T-cell (primary cell): ENCODE data around the gene IWS1. TPM values are rescaled to one million over a fixed set of nuclear protein-coding genes. Genes with fewer than 3 reads are reported as not detected.
"Not testable (repeated sequence)": the region's sequence is repeated elsewhere in the genome, so short reads cannot be mapped to it uniquely, and the experiment has no call there.

Source experiments
- ATAC-seq, 4 experiments: fragments of 200-7000 bp in 3 of 4; fragments of 150-1000 bp in 1 of 4; cut with Tn5 transposase; replicated peaks in 1 of 4; 1 replicate in 3 of 4; 2 replicates in 1 of 4; pipeline ENCODE4 v1.10.0; 2021; ENCODE audit warnings: moderate library complexity in 3 of 4, mild to moderate bottlenecking in 2 of 4, moderate number of reproducible peaks in 1 of 4
- CTCF ChIA-PET, 2 donors: fragments of 300-600 bp; sonication (Branson Sonifier 250); formaldehyde crosslinking; loops; one replicate each; lab custom pipeline; 2022; ENCODE audit warnings: antibody characterized with exemption in 2 of 2; lab: Charles Lee
- POLR2A ChIA-PET, 2 donors: fragments of 300-600 bp; sonication (Branson Sonifier 250); formaldehyde crosslinking; loops; one replicate each; lab custom pipeline; 2022; ENCODE audit warnings: antibody characterized with exemption in 2 of 2; lab: Charles Lee
- DNase-seq, 35 experiments: peaks; one replicate each; pipeline versions ENCODE4 v3.0.0 to v3.0.0-alpha.2; 2013 to 2023
- H3K27ac ChIP-seq: one replicate; pipeline ENCODE4 v1.5.1; 2013; ENCODE audit warnings: low read length
- H3K27me3 ChIP-seq, 2 experiments: replicated peaks in 1 of 2; 1 replicate in 1 of 2; 2 replicates in 1 of 2; pipeline versions ENCODE4 v1.6.1 to v1.7.0; 2013; ENCODE audit warnings: low read length in 1 of 2, mixed read lengths in 1 of 2; ENCODE audit not compliant: control insufficient read depth in 2 of 2, insufficient read depth in 2 of 2; ENCODE audit errors: extremely low read depth in 1 of 2
- H3K36me3 ChIP-seq, 2 donors: 1 replicate in 1 of 2; 2 replicates in 1 of 2; pipeline versions ENCODE4 v1.6.1 to v1.7.0; 2013; ENCODE audit warnings: low read length in 1 of 2; ENCODE audit not compliant: control insufficient read depth in 2 of 2, insufficient read depth in 1 of 2; ENCODE audit errors: extremely low read depth in 1 of 2
- H3K4me1 ChIP-seq, 2 experiments: 1 replicate in 1 of 2; 2 replicates in 1 of 2; pipeline versions ENCODE4 v1.6.1 to v1.7.0; 2013; ENCODE audit warnings: low read length in 2 of 2, mixed read lengths in 1 of 2; ENCODE audit not compliant: insufficient read depth in 2 of 2, control insufficient read depth in 1 of 2; ENCODE audit errors: extremely low read depth in 1 of 2
- H3K4me3 ChIP-seq, 2 donors: 1 replicate in 1 of 2; 2 replicates in 1 of 2; pipeline versions ENCODE4 v1.5.1 to v1.7.0; 2013; ENCODE audit warnings: mild to moderate bottlenecking in 2 of 2, low read length in 1 of 2, moderate library complexity in 1 of 2; ENCODE audit not compliant: control insufficient read depth in 1 of 2; ENCODE audit errors: extremely low read depth in 1 of 2
- H3K9me3 ChIP-seq: 2 replicates; pipeline ENCODE4 v1.7.0; 2013
- H3K27ac Mint-ChIP-seq, 2 donors: one replicate each; pipeline ENCODE4 v1.8.0; 2020 to 2021; ENCODE audit warnings: mild to moderate bottlenecking in 2 of 2, mixed read lengths in 2 of 2
- H3K27me3 Mint-ChIP-seq, 2 donors: one replicate each; pipeline ENCODE4 v1.8.0; 2021 to 2022; ENCODE audit warnings: mixed read lengths in 2 of 2
- H3K36me3 Mint-ChIP-seq: one replicate; pipeline ENCODE4 v1.8.0; 2021; ENCODE audit warnings: mixed read lengths
- H3K4me1 Mint-ChIP-seq, 3 donors: one replicate each; pipeline ENCODE4 v1.8.0; 2020 to 2022; ENCODE audit warnings: mixed read lengths in 3 of 3, mild to moderate bottlenecking in 1 of 3
- H3K4me3 Mint-ChIP-seq, 3 donors: one replicate each; pipeline ENCODE4 v1.8.0; 2020 to 2022; ENCODE audit warnings: mild to moderate bottlenecking in 3 of 3, mixed read lengths in 3 of 3, moderate library complexity in 3 of 3
- H3K9me3 Mint-ChIP-seq, 3 donors: one replicate each; pipeline ENCODE4 v1.8.0; 2020 to 2022; ENCODE audit warnings: mixed read lengths in 3 of 3
- WGBS: methylation state at CpG from one replicate; pipeline ENCODE4 v1.1.5; 2013; ENCODE audit warnings: missing lambda C conversion rate; ENCODE audit not compliant: insufficient coverage; 5-methylcytosine and 5-hydroxymethylcytosine counted together
- total RNA-seq, 35 experiments: library from RNA in 6 of 35; stranded (reverse) in 6 of 35; fragments of 120-200 nt in 1 of 35; gene quantifications; one replicate each; pipeline versions ENCODE4 v1.2.1 to v1.2.4 and lab custom pipeline; 2013 to 2026

The IWS1 gene
- total RNA-seq, 5 donors from 2014 or later (not counting 1 experiment from before 2014, with no cell fraction given): 20.8 to 47.1 (median 42.6) TPM

GRCh38 chr2:127455566-127456493 lies 70.5 kb downstream of the IWS1 start:
- DNase-seq (peak in 3 of 35 experiments; percentile 6 to 20 (median 9)), ATAC-seq (peak in 3 of 4 experiments; percentile 58 to 66 (median 63))
- H3K4me3 Mint-ChIP-seq: no peak overlapping the region
- Histone ChIP-seq H3K27me3 (no peaks in the 10 kb centered on the region), H3K36me3 (peaks cover 0 to 11% of the 10 kb centered on the region in 2 donors), H3K4me1 (no peaks in the 10 kb centered on the region), H3K9me3 (no peaks in the 10 kb centered on the region), H3K27ac (no peak overlapping the region), H3K4me3 (no peak overlapping the region)
- peaks cover 0 to 7% (median 6%) of the 10 kb centered on the region in 3 donors for H3K4me1 Mint-ChIP-seq
- ChIA-PET CTCF (no interaction called here), POLR2A (no interaction called here)
- H3K36me3 Mint-ChIP-seq: peaks cover 29% of the 10 kb centered on the region
- H3K27me3 Mint-ChIP-seq: no peaks in the 10 kb centered on the region
- H3K27ac Mint-ChIP-seq: no peak overlapping the region
- H3K9me3 Mint-ChIP-seq: no peaks in the 10 kb centered on the region
- 78% methylated on average over 11 of the region's 13 CpGs for WGBS

DNA sequence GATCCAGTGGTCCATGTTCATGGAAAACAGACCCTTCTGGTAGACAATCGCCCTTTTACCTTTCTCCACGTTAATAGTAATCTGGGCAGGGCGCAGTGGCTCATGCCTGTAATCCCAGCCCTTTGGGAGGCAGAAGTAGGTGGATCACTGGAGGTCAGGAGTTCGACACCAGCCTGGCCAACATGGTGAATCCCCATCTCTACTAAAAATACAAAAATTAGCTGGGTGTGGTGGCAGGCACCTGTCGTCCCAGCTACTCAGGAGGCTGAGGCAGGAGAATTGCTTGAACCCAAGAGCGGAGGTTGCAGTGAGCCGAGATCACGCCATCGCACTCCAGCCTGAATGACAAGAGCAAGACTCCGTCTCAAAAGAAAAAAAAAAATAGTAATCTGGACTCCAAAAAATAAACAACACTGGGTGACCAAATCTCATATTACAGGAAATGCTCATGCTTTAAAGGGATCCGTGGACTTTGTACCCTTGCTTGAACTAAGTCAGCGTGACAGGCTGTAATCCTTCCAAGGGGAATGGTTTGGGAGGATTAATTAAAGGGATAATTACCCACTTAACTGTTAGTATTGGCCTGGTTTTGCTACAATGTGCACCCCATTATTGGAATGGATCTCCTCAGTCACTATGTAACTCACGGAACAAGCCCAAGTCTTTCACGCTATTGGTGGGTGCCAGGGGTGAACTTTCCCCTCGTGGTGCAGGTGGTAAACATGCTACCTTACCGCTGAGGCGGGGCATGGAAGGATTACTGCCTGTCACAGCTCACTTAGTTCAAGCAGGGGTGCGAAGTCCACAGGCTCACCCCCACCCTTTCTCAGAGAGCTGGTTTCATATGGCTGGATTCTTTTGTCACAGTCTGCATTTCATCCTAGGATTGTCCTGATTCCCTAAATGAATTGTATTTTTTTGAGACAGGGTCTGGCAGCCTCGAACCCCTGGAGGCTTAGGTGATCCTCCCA lies 71.4 kb downstream of the IWS1 start:
- DNase-seq: no peak
- peaks cover 35% of the 10 kb centered on the region for H3K36me3 Mint-ChIP-seq
- H3K27ac Mint-ChIP-seq: no peak overlapping the region
- peaks cover 0 to 7% (median 6%) of the 10 kb centered on the region in 3 donors for H3K4me1 Mint-ChIP-seq
- POLR2A ChIA-PET: no interaction called here
- H3K4me3 Mint-ChIP-seq: no peak overlapping the region
- no peaks in the 10 kb centered on the region for H3K27me3 Mint-ChIP-seq
- CTCF ChIA-PET: no interaction called here
- no peaks in the 10 kb centered on the region for H3K4me1 ChIP-seq
- no peak overlapping the region for H3K27ac ChIP-seq
- peaks cover 0 to 11% of the 10 kb centered on the region in 2 donors for H3K36me3 ChIP-seq
- no peaks in the 10 kb centered on the region for H3K9me3 ChIP-seq
- ATAC-seq: no peak
- H3K27me3 ChIP-seq: no peaks in the 10 kb centered on the region
- no peaks in the 10 kb centered on the region for H3K9me3 Mint-ChIP-seq
- WGBS: 92% methylated on average over 2 of the region's 19 CpGs
- H3K4me3 ChIP-seq: no peak overlapping the region

GRCh38 chr2:127453392-127454171 lies 72.7 kb downstream of the IWS1 start:
- H3K27ac Mint-ChIP-seq: no peak overlapping the region
- H3K36me3 Mint-ChIP-seq: peaks cover 38% of the 10 kb centered on the region

GRCh38 chr2:127453013-127453391 lies 73.3 kb downstream of the IWS1 start:
- no peak overlapping the region for H3K27ac Mint-ChIP-seq
- H3K4me3 Mint-ChIP-seq: no peak overlapping the region
- Histone ChIP-seq H3K4me3 (no peak overlapping the region), H3K36me3 (peaks cover 0 to 11% of the 10 kb centered on the region in 2 donors), H3K9me3 (no peaks in the 10 kb centered on the region), H3K27me3 (no peaks in the 10 kb centered on the region), H3K4me1 (no peaks in the 10 kb centered on the region), H3K27ac (no peak overlapping the region)
- peaks cover 38% of the 10 kb centered on the region for H3K36me3 Mint-ChIP-seq
- DNase-seq: no peak
- CTCF ChIA-PET: no interaction called here
- no peak for ATAC-seq
- peaks cover 0 to 7% (median 6%) of the 10 kb centered on the region in 3 donors for H3K4me1 Mint-ChIP-seq
- POLR2A ChIA-PET: no interaction called here
- 100% methylated on average over 2 of the region's 3 CpGs for WGBS
- no peaks in the 10 kb centered on the region for H3K9me3 Mint-ChIP-seq
- H3K27me3 Mint-ChIP-seq: no peaks in the 10 kb centered on the region

More at GRCh38 chr2:127453392-127454171, 72.7 kb downstream of the IWS1 start:
- no peak for DNase-seq
- ChIA-PET CTCF (no interaction called here), POLR2A (no interaction called here)
- Histone ChIP-seq H3K4me1 (no peaks in the 10 kb centered on the region), H3K27ac (no peak overlapping the region), H3K4me3 (no peak overlapping the region), H3K27me3 (no peaks in the 10 kb centered on the region), H3K36me3 (peaks cover 0 to 11% of the 10 kb centered on the region in 2 donors), H3K9me3 (no peaks in the 10 kb centered on the region)
- Mint-ChIP-seq H3K4me1 (peaks cover 0 to 7% (median 6%) of the 10 kb centered on the region in 3 donors), H3K27me3 (no peaks in the 10 kb centered on the region), H3K9me3 (no peaks in the 10 kb centered on the region), H3K4me3 (no peak overlapping the region)
- WGBS: 96% methylated on average over 4 of the region's 8 CpGs
- no peak for ATAC-seq

- H3K9me3 Mint-ChIP-seq, H3K27me3 ChIP-seq, H3K4me1 ChIP-seq, H3K27ac ChIP-seq, POLR2A ChIA-PET, H3K4me1 Mint-ChIP-seq, H3K27ac Mint-ChIP-seq, H3K27me3 Mint-ChIP-seq, H3K9me3 ChIP-seq, H3K4me3 Mint-ChIP-seq, ATAC-seq, H3K4me3 ChIP-seq, DNase-seq: not testable (repeated sequence)
- H3K36me3 Mint-ChIP-seq: peaks cover 39% of the 10 kb centered on the region
- WGBS: 96% methylated on average over 7 of the region's 8 CpGs
- peaks cover 0 to 11% of the 10 kb centered on the region in 2 donors for H3K36me3 ChIP-seq
- CTCF ChIA-PET: interaction anchor here in 1 of 2 donors (0.6 kb wide), 1 partner anchor 56 kb away, joined by 5 read pairs; no protein-coding TSS in a partner anchor
These were observed 73.9 kb downstream of the IWS1 start for GRCh38 chr2:127452423-127452822.
